HG03139 (cell line): ENCODE data around the gene RNF212B.

Experiments used
- ATAC-seq: cut with Tn5 transposase; IDR thresholded peaks from one replicate; pipeline ENCODE4 v1.9.1; 2021; ENCODE audit not compliant: unreplicated experiment

The RNF212B gene

GRCh38 chr14:23319746-23320583 is 82.2 kb downstream of the RNF212B start:
- ATAC-seq: no peak

GRCh38 chr14:23320584-23321571 is 83.1 kb downstream of the RNF212B start, which contains the start of gene PABPN1:
Gene PABPN1, plus strand, starts transcription at chr14:23321457. Its CDS starts 13 bp downstream, at chr14:23321470.
- peak; percentile 82 for ATAC-seq

DNA sequence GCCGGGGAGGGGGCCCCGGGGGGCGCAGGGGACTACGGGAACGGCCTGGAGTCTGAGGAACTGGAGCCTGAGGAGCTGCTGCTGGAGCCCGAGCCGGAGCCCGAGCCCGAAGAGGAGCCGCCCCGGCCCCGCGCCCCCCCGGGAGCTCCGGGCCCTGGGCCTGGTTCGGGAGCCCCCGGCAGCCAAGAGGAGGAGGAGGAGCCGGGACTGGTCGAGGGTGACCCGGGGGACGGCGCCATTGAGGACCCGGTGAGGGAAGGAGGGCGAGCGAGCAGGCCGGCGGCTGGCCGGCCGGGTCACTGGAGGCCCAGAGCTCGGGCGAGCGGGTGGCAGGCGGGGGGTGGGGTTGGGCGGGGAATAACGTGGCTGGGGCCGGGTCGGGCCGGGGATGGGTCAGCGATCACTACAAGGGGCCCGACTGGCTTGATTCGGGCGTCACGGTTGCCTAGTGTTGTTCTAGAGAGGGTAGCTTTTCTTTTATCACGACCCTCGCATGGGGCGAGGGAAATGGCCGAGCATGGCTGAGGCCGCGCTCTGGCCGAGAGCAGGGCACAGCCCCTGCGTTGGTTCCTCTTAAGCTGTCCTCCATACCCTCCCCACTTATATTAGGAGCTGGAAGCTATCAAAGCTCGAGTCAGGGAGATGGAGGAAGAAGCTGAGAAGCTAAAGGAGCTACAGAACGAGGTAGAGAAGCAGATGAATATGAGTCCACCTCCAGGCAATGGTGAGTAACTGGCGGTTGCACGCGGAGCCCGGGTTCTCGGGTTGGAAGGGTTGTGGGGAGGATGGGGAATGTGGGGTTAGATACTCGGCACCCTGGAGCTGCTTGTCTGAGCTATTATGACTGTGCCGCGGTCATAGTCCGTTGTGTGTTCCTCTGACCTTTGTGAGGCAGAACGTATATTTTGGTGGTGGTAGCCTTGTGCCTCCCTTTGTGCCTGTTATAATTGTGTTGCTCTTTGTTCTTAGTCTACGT is 84.1 kb downstream of the RNF212B start:
- ATAC-seq: no peak
